GM12891 (cell line): ENCODE data around the gene HINT2. TPM values are rescaled to one million over a fixed set of nuclear protein-coding genes. Genes with fewer than 3 reads are reported as not detected.

Experiments
- DNase-seq: peaks from one replicate; pipeline ENCODE4 v3.0.0; 2011; ENCODE audit warnings: low spot score; ENCODE audit not compliant: insufficient read length
- FAIRE-seq: peaks from 2 replicates; lab custom pipeline; 2011; peaks lifted over from hg19 to GRCh38; lab: Jason Lieb, UNC
- PAX5 ChIP-seq: IDR thresholded peaks from 2 replicates; pipeline ENCODE4 v1.6.1; 2011; ENCODE audit warnings: low read length, moderate library complexity, mild to moderate bottlenecking; ENCODE audit not compliant: insufficient read depth, severe bottlenecking
- POLR2A ChIP-seq: IDR thresholded peaks from 2 replicates; pipeline ENCODE4 v1.6.1; 2011; ENCODE audit warnings: low read depth, low read length, control low read depth
- POLR2AphosphoS5 ChIP-seq: IDR thresholded peaks from 2 replicates; pipeline ENCODE4 v1.6.1; 2011; ENCODE audit warnings: low read depth, low read length, control low read depth
- POU2F2 ChIP-seq: IDR thresholded peaks from 2 replicates; pipeline ENCODE4 v1.6.1; 2011; ENCODE audit warnings: low read depth, mild to moderate bottlenecking, control low read depth, low read length, moderate library complexity
- SPI1 ChIP-seq: IDR thresholded peaks from 2 replicates; pipeline ENCODE4 v1.6.1; 2011; ENCODE audit warnings: low read depth, low read length, control low read depth
- TAF1 ChIP-seq: IDR thresholded peaks from 2 replicates; pipeline ENCODE4 v1.6.1; 2011; ENCODE audit warnings: low read depth, low read length, control low read depth
- polyA plus RNA-seq: library from polyadenylated mRNA; unstranded; fragments of >200 nt; gene quantifications from one replicate; pipeline ENCODE4 v1.2.1, GENCODE V29; 2012; ENCODE audit warnings: low read depth, missing spikeins, inconsistent platforms; ENCODE audit not compliant: missing spikeins

Gene HINT2
- polyA plus RNA-seq, result 51.0 TPM

DNA sequence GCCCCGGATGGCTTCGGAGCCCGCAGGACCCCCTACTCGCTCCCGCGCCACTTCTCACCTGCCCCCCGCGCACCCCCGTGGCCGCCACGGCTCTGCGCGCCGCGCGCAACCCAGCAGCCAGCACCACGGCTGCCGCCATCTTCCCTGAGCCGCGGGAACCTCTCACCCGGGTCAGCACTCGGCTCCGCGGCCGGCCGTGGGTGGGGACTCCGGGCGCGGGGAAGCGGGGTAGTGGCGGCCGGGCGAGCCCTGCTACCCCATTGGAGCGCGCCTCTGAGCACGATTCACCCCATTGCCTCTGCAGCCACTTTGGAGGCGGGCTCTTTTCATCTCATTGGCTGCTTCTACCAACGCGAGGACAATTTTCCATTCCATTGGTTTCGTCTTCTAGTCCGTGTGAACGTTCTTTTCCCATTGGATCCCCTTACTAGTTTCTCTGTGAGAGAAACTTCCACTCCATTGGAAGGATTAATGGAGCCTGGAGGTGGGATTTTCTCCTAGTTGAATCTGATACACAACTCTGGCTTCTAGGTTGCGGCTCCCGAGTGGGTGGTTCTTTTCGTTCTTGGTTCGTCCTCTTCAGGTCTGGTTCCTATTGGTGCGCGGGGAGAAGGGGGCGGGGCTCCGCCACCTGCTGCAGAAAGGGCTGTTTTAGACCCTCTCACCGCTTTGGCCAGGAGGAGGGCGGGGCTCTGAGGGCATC lies at the start of gene HINT2:
TSS of gene HINT2 (minus strand) at position 202 of the 703 bp plus-strand sequence. CDS start at position 139, 63 bp downstream.
- DNase-seq (peak; percentile 94), FAIRE-seq (peak; percentile 94)
- TF ChIP-seq POLR2AphosphoS5, result peak; percentile 86
- peak; percentile 38 for TF ChIP-seq PAX5
- TF ChIP-seq POLR2A, result peak; percentile 68
- no peak for TF ChIP-seq POU2F2
- peak; percentile 11; the same call in 1 of the 2 replicates for TF ChIP-seq TAF1

DNA sequence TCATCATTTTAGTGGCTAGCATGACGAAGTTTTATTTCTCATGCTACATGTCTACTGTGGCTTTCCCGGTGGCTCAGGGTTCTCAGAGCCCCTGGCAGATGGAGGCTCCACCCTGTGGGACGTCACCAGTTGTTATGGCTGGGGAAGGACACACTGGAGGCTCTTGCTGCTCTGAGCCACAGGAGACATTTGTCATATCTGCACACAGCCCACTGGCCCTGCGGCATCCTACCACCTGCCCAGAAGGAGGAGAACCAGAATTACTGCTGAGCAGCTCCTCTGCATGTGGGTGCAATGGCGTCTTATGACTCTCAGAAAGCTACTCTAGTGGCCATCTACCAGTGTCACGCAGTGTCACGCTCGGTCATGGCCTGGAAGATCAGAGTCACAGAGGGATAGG lies 48.7 kb upstream of the HINT2 start:
- no peak for DNase-seq
- no peak for TF ChIP-seq PAX5
- no peak for TF ChIP-seq POU2F2
- TF ChIP-seq SPI1, result no peak
- no peak for TF ChIP-seq POLR2A
- TF ChIP-seq POLR2AphosphoS5, result no peak
- TF ChIP-seq TAF1, result no peak
- no peak for FAIRE-seq

- TF ChIP-seq TAF1 (no peak), PAX5 (no peak), POU2F2 (no peak), POLR2AphosphoS5 (no peak), POLR2A (no peak), SPI1 (no peak)
- FAIRE-seq, result no peak
- DNase-seq, result no peak
Measured at GRCh38 chr9:35862328-35862727, 47.5 kb upstream of the HINT2 start.

- no peak for FAIRE-seq
- DNase-seq, result no peak
- no peak for TF ChIP-seq SPI1
- TF ChIP-seq TAF1, result no peak
- no peak for TF ChIP-seq PAX5
- TF ChIP-seq POLR2AphosphoS5, result no peak
Measured at GRCh38 chr9:35861161-35861897, 46.5 kb upstream of the HINT2 start.

DNA sequence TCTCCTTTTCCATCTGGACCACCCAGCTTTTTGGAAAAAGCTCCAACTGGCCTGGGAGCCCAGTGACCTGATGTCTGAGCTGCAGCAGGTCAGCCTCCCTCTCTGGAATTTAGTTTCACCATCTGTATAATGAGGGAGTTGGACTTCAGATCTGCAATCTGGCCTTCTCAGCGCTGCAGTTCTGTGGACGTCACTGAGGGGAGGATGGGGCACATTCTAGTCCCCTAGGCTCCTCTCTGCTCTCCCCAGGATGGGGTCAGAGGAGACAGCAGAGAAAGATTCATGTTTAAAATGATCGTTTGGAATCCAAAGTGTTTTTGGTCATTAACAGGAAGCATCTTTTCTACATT lies 45.1 kb upstream of the HINT2 start:
- DNase-seq, result no peak
- no peak for FAIRE-seq
- no peak for TF ChIP-seq POU2F2

- DNase-seq (no peak), FAIRE-seq (no peak)
- no peak for TF ChIP-seq POU2F2
- no peak for TF ChIP-seq POLR2AphosphoS5
- TF ChIP-seq TAF1, result no peak
- TF ChIP-seq SPI1, result no peak
- no peak for TF ChIP-seq POLR2A
- no peak for TF ChIP-seq PAX5
Measured at GRCh38 chr9:35859310-35859989, 44.6 kb upstream of the HINT2 start.

DNA sequence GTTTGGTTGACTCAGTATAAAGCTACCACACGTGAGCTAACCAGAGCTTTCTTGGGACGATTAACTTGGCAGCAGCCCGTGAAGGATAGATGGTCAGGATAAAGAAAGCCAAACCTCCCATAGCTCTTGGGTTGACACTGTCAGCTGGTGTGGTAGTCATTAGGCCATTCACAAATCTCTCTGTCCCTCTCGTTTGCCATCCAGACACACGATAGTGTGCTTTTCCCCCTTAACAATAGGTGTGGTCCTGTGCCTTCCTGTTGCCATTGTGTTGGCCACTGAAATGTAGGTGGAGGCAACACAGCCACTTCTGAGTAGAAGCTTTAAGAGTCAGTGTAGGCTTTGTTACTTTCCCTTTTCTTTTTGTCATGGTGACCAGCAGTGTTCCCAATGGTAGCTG lies 43.6 kb upstream of the HINT2 start:
- TF ChIP-seq SPI1 (no peak), POU2F2 (no peak), POLR2A (no peak)
- FAIRE-seq, result no peak
- no peak for DNase-seq

- no peak for DNase-seq
- no peak for FAIRE-seq
- TF ChIP-seq TAF1 (no peak), POLR2A (no peak), SPI1 (no peak), POLR2AphosphoS5 (no peak), POU2F2 (no peak), PAX5 (no peak)
Measured at GRCh38 chr9:35856882-35857281, 42.0 kb upstream of the HINT2 start.

DNA sequence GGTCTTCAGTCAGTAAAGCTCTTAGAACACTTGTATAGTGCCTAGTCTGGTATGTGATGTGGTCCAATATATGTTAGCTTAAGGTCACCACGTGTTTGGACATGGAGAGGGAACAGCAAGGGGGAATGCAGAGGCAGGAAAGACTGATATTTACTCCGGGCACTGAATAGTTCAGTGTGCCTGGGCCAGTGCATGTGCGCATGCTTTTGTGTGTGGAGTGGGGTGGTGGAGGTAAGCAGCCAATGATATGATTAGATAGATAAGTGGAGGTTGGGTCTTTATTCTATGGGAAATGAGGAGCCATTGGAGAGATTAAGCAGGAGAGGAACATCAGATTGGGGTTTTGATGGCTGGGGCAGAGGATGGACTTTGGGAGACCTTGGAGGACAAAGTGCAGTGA lies 41.4 kb upstream of the HINT2 start:
- DNase-seq, result no peak
- TF ChIP-seq TAF1, result no peak
- TF ChIP-seq POLR2AphosphoS5, result no peak
- no peak for TF ChIP-seq PAX5
- TF ChIP-seq SPI1, result no peak
- no peak for TF ChIP-seq POU2F2
- no peak for TF ChIP-seq POLR2A
- no peak for FAIRE-seq

DNA sequence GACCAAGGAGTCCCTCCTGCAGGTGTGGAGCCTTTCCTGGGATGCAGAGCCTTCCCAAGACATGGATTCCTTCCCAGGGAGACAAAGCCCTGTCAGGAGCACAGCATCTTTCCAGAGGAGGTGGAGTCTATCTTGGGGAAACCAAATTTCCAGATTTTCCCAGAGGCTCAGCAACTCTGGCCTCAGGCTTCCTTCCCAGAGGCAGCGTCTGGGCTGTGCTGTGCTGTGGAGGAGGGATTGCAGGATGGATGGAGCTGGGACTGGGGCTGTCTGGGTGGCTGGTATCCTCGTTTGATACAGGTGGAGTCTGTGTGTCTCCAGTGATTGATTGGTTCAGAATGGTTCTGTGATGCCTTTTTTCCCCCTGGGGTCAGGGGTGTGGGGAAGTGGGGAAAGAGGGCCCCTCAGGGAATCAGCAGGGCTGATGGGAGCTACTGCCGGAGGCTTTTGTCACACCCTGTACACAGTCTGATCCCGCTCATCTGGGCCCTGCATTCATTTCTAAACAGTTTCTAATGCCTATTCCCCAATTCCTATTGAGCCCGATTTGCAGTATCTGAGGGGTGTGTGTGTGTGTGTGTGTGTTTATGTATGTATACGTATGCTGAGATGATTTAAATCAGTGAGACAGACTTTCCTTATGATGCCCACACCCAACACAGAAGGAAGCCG lies 39.4 kb upstream of the HINT2 start:
- no peak for DNase-seq
- TF ChIP-seq PAX5, result no peak
- TF ChIP-seq POU2F2, result no peak
- no peak for TF ChIP-seq TAF1
- TF ChIP-seq SPI1, result no peak
- TF ChIP-seq POLR2AphosphoS5, result no peak
- TF ChIP-seq POLR2A, result no peak
- no peak for FAIRE-seq
